CD4-positive, alpha-beta T cell treated with Interleukin-6 for 4 hours (primary cell): ENCODE data around the gene ASB2.

Source experiments
- DNase-seq: peaks from one replicate; pipeline ENCODE4 v3.0.0-alpha.2; 2020; ENCODE audit warnings: mixed read lengths

Gene ASB2

DNA sequence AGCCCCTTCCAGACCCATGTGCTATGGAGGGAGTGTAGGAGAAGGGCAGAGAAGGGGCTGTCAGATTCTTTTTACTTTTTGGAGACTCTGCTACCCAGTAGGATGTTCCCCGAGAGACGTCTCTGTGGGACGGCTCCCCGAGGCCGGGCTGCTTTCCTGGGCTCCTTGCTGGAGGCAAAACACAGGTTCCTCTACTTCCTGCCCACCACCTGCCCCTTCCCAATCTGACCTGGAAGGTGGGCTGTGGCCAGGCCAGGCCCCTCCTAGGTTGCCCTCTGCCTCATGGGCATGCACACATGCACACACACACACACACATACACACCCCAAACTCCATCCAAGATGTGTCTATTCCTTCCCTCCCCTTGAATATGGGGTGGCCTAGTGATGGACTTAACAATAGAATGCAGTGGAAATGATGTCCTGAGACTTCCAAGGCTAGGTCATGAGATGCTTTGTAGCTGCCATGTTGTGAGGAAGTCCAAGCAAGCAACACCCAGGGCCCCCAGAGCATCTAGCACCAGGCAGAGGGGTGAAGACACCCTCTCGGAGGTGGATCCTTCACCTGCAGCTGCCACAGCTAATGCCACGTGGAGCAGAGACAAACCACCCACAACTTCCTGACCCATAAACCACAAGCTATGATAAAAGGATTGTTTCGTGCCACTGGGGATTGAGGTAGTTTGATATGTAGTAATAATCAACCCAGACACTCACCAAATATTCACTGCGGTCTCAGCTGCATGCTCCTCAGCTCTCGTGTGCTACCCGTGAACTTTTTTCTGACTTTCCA, 1.6 kb upstream of the ASB2 start:
- DNase-seq = peak; percentile 83

DNA sequence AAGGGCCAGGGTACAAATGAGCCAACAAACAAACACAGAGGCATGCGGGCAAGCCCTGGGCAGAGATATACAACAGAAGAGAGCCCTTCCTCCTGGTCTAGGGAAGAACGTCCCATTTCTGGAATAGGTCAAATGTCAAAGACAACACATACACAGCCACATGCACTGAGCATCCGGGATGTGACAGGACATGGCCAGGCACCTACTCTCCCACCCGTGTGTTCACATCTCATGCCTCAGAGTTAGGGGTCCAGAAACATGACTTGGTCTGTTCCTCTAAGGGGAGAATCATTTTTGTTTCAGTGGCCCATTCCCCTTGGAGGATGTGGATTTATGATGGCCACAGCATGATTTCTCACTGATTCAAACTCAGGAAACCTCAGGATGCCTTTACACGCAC, 801 bp upstream of the ASB2 start:
- no peak for DNase-seq

DNA sequence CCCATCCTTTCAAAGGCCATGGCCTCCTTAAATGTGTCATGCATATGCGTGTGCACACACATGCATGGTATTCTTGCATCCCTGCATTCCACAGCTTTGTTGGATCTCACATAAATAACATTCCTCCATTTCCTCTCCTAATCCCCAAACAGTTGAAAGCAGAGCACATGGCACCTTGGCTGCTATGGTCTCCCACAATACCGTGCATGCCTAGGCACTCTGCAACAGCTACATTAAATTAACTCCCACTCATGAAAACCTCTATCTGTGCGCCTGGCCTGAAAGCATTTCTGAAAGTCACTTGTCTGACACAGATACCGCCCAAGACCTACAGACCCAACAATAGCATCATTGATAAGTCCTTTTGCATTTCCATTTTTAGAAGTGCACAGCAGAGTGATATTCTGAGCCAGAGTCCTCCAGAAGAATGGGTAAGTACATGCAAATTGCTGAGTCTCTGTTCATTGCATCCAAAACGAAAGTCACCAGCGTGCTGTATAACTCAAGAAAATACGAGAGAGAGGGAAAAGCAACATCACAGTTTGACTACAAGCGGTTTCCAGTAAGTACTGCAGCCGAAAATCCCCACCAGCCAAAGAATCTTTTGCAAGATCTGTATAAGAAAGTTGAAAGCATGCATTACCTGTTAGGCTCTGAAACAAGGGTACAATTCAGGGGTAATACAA, 436 bp downstream of the ASB2 start:
- DNase-seq = peak; percentile 25

DNA sequence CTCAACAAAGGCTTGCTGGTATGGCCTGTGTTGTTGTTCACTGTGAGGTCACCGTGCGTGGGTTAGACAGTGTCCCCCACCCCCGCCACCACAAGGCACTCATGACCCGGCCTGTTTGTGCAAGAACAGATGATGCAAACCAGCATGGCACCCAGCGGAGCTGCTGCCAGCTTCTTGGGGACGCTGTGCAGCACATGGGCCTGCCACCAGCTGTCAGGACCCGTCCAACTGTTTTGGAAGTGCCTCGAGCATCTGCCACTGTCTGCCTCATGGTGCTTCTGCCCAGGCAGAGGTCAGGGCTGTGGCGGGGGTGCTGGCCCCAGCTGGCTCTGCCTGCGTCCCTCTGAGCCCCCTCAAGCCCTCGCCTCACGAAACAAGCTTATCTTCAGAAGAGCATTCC, 1.5 kb downstream of the ASB2 start:
- no peak for DNase-seq

DNA sequence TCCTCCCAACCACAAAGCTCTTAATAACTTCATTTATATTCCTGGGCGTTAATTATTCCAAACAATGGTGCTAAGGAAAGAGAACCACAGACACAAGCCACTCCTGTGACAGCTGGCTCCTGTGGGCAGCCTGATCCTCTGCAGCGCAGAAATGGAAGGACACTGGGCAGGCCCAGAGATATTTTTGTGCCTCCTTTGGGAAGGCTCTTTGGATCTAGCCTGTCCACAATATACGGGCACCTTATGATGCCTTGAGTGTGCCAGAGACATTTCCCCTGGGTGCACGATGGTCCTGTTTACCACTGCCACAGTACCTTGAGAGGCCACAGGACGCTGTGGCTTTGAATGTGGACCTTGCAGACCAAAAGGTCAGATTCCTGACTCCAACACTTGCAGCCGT, 2.1 kb downstream of the ASB2 start:
- DNase-seq = no peak

DNA sequence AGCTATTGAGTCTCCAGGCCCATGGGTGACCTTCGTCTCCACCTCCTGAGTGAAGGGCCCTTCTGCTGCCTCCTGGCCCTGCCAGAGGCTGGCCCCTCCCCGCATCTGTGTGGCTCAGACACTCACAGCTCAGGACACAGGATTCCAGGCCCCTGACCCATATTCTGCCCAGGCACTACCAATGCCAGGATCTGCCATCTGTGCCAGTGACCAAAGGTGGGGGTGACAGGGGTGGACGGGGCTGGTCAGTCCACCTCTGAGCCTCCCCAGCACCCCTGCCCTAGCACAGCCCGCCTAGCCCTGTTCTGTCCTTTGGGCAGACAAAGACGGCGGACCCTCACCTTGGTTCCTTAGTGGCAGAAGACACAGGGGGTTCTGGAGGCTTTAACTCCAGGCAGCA, 2.8 kb downstream of the ASB2 start:
- DNase-seq = no peak

DNA sequence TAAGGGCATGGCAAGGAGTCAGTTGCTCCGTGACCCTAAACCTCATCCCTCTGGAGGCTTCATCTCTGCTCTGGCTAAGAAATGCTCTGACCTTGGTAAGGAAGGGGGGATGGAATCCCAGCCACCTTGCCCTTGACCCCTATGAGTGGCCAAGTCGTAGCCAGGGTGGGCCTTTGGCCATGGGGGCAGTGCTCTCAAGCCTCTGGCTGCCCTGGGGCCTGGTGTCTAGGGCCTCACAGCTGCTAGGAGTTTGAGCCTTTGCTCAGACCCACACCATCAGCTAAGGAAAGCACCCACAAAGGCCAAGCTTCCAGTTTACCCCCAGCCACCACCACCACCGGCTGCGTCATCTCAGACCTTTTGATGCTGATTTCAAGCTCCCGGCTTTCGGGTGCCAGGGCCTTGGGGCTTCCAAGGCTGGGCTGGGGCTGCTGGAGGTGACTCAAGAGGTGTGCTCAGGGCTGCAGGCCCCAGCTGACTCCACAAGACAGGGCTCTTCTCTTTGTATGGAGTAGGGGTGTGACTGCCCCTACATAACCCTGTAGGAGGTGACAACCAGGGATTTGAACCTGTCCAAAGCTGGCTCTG, 3.7 kb downstream of the ASB2 start:
- no peak for DNase-seq

DNA sequence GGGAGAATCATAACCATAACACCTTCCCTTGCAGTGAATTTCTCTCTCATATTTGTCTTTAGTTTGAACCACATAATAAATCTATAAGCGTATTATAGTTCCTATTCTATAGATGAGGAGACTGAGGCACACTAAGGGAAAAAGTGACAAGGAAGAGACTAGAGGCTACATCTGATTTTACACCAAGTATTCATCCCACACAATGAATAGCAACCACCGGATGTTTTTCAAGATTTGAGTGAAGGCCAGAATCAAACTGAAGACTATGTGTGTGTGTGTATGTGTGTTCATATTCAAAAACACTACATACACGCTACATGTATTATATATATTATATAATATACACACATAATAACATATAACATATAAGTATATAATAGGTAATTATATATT, 4.7 kb downstream of the ASB2 start:
- DNase-seq = no peak

DNA sequence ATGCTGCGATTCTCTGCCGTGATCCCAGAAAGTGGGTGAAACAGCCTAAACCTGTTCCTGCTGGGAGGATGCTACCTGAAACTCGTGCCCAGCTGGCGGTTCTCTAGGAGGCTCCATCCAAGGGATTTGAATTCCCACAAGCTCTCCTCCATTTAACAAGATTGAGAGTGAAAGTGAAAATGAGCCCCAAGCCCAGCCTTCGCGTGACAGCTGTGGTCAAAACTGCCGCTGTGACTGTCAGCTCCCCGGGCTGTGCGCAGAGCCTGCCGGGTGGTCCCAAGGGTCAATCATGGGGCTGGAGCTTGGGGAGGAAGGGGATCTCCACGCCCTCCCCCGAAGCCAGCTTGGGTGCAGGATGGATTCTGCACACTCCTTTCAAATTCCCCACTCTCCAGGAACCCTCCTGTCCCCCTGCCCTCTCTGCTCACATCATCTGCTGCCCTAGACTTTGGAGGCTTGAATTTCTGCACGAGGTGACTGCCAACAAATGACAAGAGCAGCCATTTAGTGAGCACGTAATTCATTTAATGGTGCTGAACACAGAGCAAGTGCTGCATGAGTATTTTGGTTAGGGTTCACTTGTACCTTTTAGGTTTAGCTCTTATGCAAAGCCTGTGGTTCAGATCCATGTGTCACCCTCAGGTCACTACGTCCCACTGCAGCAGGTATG, 5.3 kb downstream of the ASB2 start:
- DNase-seq = peak; percentile 72

DNA sequence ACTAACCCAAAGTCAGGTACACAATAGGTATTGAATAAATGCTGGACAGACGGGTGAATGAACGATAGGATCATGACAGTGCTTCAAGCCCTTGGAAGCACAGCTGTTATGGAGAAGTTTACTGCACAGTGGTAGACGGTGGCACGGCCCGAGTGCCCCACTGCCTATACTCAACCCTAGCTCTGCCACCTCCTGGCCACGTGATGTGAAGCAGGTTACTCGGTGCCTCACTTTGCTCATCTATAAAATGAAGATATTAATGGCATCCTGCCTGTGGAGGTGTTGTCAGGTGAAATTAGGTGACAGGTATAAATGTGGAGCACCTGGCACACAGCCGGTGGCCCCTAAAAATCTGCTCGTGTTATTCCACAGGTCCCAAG, 5.8 kb downstream of the ASB2 start:
- DNase-seq = peak; percentile 83

DNA sequence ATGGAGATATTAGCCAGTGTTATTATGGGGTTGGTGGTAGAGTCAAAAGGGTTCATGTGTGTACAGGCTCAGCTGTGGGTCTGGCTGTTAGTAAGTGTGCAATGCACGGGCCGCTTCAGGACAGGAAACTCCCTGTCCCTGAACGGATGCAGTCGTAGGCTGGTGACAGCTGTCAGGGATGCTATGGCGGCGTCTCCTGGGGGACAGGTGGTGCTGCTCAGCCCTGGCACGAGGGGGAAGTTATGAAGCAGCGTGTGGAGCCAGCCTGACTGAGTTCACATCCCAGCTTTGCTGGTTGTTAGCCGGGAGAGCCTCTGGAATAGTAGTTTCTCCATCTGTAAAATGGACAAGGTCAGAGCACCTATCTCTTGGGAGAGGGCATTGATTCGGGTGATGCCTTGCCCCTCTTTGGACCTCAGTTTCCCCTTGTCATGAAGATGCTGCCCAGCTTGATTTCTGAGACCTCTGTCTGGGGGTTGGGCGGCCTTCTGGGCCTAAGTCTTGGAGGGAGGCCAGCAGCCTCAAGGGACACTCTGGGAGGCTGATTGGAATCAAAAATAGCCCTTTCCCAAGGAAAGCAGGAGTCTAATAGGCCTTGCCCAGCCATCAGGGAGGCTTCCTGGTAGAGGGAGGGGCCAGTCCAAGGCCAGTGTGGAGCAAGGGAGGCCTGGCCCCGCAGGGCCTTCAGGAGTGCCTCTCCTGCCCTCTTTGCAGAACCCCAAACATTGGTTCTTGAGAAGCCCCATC, 7.1 kb downstream of the ASB2 start:
- no peak for DNase-seq

DNA sequence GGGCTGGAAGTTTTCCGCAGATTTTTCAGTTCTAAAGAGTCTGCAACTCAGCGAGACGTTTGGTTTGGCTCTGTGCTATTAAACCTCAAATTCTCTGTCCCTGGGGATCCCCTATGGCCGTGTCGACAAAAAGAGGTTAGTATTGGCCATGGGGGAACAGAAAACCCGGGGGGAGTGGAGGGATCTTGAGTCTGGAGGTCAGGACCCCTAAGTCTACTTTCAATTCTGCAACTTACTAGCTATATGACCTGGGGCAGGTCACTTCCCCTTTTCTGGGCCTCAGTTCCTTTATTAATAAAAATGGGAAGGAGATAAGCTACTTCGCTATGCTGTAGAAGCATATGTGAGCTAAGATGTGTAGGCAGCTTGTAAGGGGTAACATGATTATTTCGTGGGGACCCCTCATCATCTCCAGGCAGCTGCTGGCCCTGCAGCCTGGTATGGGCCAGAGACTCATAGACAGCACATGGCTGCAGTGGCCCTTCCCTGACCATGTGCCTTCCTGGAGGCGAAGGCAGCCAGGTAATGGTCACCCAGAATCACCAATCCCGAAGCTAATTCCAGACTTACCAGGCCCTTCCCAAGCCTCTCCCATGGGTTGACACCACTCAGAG, 8.6 kb downstream of the ASB2 start:
- no peak for DNase-seq

DNA sequence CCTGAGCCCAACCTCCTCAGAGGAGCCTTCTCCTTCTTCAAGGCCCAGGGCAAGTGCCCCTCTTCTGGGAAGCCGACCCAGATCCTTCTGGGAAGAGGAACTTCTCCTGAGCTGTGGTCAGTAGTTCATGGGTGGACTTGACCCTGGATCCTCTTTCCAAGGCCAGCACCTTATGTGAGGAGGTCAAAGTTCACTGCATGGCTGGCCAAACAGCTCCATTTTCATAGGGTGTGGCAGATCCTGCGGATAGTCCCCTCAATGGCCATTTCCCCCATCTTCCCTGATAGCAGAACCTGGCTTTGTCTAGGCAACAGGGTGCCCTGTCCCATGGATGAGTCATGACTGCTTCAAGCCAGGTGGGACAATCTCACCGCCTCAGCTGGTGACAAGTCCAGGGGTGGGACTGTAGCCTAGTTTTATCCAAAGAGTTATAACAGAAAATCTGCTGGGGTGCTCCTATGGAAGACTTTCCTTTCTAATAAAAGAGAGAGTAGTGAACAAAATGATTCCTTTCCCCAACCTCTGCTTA, 10.4 kb downstream of the ASB2 start:
- no peak for DNase-seq

DNA sequence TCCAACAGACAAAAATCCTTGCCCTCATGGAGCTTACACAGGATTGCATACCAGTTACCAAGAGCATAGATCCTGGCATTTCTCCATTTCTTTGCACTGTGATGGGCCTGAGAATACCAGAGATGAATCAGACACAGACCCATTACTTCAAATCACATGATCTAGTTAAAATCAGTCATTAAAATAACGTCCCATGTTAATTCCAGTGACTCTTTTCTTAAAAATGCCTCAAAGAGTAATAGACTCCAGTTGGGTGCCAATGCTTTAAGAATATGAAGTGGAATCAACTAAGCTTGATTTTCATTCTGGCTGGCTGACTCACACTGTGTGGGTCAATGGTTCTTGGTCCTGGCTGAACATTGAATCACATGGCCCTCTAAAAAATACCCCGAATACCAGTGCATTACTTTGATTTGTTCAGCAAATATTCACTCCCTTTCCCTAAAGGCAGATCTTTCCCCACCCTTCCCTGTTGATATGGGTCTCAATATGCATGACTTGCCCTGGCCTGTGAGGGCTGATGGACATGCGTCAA, 11.0 kb downstream of the ASB2 start:
- DNase-seq = no peak

DNA sequence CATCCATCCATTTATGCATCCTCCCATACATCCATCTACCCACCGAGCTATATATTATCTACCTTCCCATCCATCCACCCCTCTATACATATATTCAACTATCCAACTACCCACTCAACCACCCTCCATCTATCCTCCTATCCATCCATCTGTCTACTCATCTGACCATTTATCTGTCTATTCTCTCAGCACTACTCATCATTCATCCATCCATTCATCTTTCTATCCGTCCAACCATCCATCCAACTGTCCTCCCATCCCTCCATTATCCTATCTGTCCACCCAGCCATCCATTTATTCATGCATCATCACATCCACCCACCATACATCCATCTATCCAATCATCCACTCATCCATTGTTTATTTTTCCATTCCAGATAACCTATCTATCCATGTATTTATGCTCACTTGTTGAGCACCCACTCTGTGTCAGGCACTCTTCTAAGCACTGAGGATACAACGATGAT, 11.5 kb downstream of the ASB2 start:
- no peak for DNase-seq

DNA sequence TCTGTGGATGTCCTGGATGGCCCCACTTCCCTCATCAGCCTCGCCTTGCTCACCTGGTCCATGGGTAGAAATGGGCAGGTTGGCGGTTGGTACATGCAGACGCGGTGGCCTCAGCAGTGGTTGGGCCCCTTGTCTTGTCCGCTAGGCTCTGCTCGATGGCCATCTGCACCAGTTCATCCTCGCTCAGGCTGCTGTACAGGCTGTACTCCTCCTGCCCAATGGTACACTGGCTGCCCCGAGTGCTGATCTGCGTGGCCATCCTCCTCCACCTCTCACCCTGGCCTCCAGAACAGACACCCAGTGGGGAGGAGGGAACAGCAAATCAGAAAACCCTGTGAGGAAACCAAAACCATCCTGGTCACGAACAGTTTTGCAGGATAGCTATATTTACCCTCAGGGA, 12.1 kb downstream of the ASB2 start:
- DNase-seq = no peak

DNA sequence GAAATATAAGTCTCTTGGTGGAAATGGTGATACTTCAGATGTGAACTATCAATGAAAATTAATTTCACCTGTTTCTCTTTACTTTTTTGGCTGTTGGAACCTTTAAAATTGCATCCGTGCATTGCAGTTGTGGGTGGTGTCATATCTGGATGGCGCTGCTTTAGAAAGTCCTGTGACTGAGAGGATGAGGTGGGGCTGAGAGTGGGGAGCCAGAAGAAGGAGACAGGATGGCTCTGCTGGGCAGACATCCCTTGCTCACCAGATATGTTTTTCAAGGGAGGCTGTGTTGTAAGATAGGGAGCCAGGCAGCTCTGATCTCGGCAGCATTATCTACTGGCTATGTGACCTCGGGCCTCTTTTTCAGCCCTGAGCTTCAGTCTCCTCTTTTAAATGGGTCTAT, 12.7 kb downstream of the ASB2 start:
- no peak for DNase-seq

DNA sequence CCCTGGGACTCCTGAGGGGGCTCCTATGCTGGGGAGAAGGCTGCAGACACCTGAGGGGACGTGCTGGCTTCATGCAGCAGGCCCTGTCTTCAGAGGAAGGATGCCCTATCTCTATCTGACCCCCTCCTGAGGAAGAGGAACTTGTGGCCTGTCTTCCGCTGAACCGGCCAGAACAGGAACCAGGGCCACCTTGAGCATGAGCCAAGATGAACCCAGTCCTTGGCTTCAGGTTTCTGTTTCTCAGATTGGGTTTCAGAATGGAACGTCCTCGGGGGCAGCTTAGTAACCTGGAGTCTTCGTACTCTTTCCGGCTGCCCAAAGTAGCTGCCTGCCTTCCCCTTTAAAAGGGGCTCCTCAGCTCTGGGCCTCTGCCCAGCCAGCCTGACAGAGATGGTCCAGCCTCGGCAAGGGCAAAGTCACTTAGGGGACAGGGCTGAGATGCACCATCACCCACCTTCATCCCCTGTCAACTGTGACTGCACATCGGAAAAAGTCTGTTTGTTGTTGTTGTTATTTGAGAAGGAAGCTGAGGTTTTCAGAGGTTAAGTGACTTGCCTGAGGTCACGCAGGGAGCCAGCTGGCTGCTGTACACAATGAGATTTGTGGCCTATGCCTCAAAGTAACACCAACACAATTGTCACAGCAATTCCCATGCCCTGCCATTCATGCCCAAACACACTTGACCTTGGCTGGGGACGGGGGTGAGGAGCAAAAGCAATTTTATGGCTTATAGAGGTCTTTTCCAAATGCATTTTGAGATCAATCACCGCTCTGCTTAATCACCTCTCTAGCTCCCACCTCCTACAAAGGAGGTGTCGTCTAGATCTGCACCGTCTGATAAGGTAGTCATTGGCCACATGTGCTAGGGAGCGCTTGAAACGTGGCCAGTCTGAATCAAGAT, 13.4 kb downstream of the ASB2 start:
- DNase-seq = peak; percentile 66

DNA sequence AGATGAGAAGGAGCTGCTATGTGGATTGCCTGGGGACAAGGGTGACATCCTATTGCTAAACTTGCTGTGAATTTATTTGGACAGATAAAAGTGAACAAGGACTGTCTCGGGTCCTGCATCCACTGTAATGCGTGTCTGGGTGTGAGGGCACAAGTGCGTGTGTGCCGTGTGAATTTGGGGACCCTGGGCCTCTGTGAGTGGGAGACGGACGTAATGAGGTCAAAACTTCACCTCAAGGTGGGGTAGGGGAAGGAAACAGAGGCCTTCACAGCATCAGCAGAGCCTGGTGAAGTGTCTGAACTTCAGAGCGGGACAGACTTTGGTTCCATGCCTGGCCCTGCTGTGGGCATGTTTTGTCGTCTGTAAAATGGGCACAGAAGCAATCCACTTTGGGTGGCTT, 14.8 kb downstream of the ASB2 start:
- no peak for DNase-seq

DNA sequence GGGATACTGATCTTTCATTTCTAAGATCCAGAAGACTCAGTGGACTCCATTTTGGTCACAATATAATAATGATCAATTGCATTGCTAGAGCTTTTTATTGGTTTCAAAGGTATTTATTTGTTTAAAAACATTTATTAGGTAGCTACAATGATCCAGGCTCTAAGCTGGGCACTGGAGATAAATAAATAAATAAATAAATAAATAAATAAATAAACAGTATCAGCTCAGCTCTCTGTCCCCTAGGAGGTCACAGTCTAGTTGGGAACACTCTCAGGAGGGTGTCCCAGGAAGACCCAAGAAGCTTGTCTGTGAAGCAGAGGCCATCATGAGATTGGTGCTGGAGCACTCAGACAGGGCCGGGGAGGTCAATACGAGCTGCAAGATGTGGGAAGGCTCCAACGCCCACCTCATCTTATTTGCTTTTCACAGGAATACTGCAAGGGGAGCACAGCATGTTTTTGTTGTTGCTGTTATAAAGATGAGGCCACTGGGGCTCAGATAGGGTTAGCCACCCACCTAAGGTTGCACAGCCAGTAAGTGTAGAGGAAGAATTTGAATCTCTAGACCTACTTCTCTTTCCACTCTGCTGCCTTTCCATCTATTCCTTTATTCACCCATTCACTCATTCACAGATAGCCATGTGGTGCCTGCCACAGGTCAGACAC, 15.5 kb downstream of the ASB2 start:
- no peak for DNase-seq
